Thyroid gland (tissue), 4 donors: ENCODE measurements around the gene GORASP1.

Experiments used
- CTCF ChIP-seq, 6 experiments: fragments of 200-600 bp in 3 of 6; fragments of 450-650 bp in 3 of 6; sonication (generic) in 3 of 6; IDR thresholded peaks; one replicate each; pipeline ENCODE4 v1.5.1; 2016 to 2019; ENCODE audit warnings: antibody characterized with exemption in 6 of 6, mild to moderate bottlenecking in 2 of 6, inconsistent platforms in 1 of 6, moderate library complexity in 1 of 6
- POLR2A ChIP-seq, 2 donors: fragments of 450-650 bp; IDR thresholded peaks; one replicate each; pipeline ENCODE4 v1.6.1; 2017; ENCODE audit warnings: antibody characterized with exemption in 2 of 2, mild to moderate bottlenecking in 2 of 2, moderate library complexity in 1 of 2

- TF ChIP-seq CTCF (IDR thresholded peaks at IDR 0.05) (no peak), POLR2A (IDR thresholded peaks at IDR 0.05) (no peak)
Measured at GRCh38 chr3:39122813-39123212, 15.4 kb upstream of the GORASP1 start.
